PC-9 (cell line): ENCODE results near the gene CC2D2A.

ENCODE experiments used
- CTCF ChIP-seq: fragments of 200-600 bp; sonication (generic); conservative IDR thresholded peaks from 2 replicates; pipeline ENCODE4 v1.6.1; 2017; ENCODE audit warnings: mixed run types, antibody characterized with exemption, mild to moderate bottlenecking, moderate library complexity
- EZH2 ChIP-seq: fragments of 200-600 bp; sonication (generic); IDR thresholded peaks from 2 replicates; pipeline ENCODE4 v1.8.0; 2017; ENCODE audit warnings: antibody characterized with exemption, low read depth

GRCh38 chr4:15542760-15543159 is 73.1 kb downstream of the CC2D2A start:
- TF ChIP-seq CTCF (no peak), EZH2 (no peak)
